Hematopoietic multipotent progenitor cell treated with erythropoietin and hydrocortisone succinate and interleukin-3 and kit ligand, for 15 days (in vitro differentiated cells): Measurements from ENCODE around the gene CSGALNACT2.
A peak's percentile ranks its signal among the peaks of the same experiment; 100 is the strongest.

Experiments
- DNase-seq: peaks from one replicate; pipeline ENCODE4 v3.0.0-alpha.2; 2015; ENCODE audit warnings: low spot score

CSGALNACT2 gene

GRCh38 chr10:43124574-43125273, 13.5 kb upstream of the CSGALNACT2 start:
- DNase-seq, result no peak

- no peak for DNase-seq
Observed at GRCh38 chr10:43125274-43125845, 12.9 kb upstream of the CSGALNACT2 start.

GRCh38 chr10:43125881-43126731, 12.1 kb upstream of the CSGALNACT2 start:
- DNase-seq, result no peak

- no peak for DNase-seq
Observed at GRCh38 chr10:43126759-43127424, 11.4 kb upstream of the CSGALNACT2 start.

GRCh38 chr10:43127442-43127841, 10.8 kb upstream of the CSGALNACT2 start:
- DNase-seq, result no peak

- no peak for DNase-seq
Observed at GRCh38 chr10:43128331-43128730, 9.9 kb upstream of the CSGALNACT2 start.

GRCh38 chr10:43128958-43129706, 9.1 kb upstream of the CSGALNACT2 start:
- no peak for DNase-seq

- no peak for DNase-seq
Observed at GRCh38 chr10:43130770-43131171, 7.5 kb upstream of the CSGALNACT2 start.

GRCh38 chr10:43131256-43131655, 7.0 kb upstream of the CSGALNACT2 start:
- no peak for DNase-seq

- no peak for DNase-seq
Observed at GRCh38 chr10:43131906-43132305, 6.3 kb upstream of the CSGALNACT2 start.

GRCh38 chr10:43132867-43133787, 5.1 kb upstream of the CSGALNACT2 start:
- no peak for DNase-seq

GRCh38 chr10:43134126-43134905, 3.9 kb upstream of the CSGALNACT2 start:
- DNase-seq, result no peak

GRCh38 chr10:43135064-43135463, 3.2 kb upstream of the CSGALNACT2 start:
- no peak for DNase-seq

GRCh38 chr10:43135656-43136055, 2.6 kb upstream of the CSGALNACT2 start:
- no peak for DNase-seq

GRCh38 chr10:43136432-43136831, 1.8 kb upstream of the CSGALNACT2 start:
- DNase-seq, result no peak

- no peak for DNase-seq
Observed at GRCh38 chr10:43136995-43137716, 1.1 kb upstream of the CSGALNACT2 start.

GRCh38 chr10:43137717-43138020, 576 bp upstream of the CSGALNACT2 start:
- no peak for DNase-seq

- peak; percentile 53 for DNase-seq
Observed at GRCh38 chr10:43138757-43139241, 554 bp downstream of the CSGALNACT2 start.

GRCh38 chr10:43141421-43141820, 3.2 kb downstream of the CSGALNACT2 start:
- DNase-seq, result no peak
